Left kidney (tissue), 2 donors: ENCODE measurements around the gene NPHP4. TPM values are rescaled to one million over a fixed set of nuclear protein-coding genes. Genes with fewer than 3 reads are reported as not detected.
"Not testable (repeated sequence)": the region's sequence is repeated elsewhere in the genome, so short reads cannot be mapped to it uniquely, and the experiment has no call there.

Source experiments
- DNase-seq: peaks from one replicate; pipeline ENCODE4 v3.0.0-alpha.2; 2013
- polyA plus RNA-seq: library from polyadenylated mRNA; unstranded; fragments of 120-200 nt; gene quantifications from one replicate; pipeline ENCODE4 v1.2.1, GENCODE V29; 2013; ENCODE audit not compliant: insufficient read length

The NPHP4 gene
- polyA plus RNA-seq, 1 donor: 12.9 TPM

GRCh38 chr1:5934058-5934884 is 58.0 kb downstream of the NPHP4 start:
- no peak for DNase-seq

DNA sequence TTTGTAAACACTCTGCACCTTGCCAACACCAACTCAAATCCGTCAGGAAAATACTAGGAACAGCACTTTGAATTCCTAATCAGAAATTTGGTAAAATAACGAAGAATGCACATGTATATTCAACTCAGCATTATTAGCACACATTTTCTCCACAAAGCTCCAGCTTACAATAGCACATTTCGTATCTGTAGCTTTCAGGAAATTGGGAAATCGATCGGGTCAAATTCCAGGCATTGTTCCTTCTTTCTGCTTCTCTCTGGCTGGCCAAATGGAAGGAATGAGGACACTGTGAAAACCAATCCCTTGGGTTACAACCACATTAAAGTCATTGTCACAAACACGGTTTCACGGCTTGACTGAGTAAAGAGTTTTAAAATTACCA is 58.6 kb downstream of the NPHP4 start:
- DNase-seq: no peak

- DNase-seq: no peak
Measured at GRCh38 chr1:5933050-5933449, 59.2 kb downstream of the NPHP4 start.

GRCh38 chr1:5928714-5929400 is 63.4 kb downstream of the NPHP4 start:
- DNase-seq: no peak

DNA sequence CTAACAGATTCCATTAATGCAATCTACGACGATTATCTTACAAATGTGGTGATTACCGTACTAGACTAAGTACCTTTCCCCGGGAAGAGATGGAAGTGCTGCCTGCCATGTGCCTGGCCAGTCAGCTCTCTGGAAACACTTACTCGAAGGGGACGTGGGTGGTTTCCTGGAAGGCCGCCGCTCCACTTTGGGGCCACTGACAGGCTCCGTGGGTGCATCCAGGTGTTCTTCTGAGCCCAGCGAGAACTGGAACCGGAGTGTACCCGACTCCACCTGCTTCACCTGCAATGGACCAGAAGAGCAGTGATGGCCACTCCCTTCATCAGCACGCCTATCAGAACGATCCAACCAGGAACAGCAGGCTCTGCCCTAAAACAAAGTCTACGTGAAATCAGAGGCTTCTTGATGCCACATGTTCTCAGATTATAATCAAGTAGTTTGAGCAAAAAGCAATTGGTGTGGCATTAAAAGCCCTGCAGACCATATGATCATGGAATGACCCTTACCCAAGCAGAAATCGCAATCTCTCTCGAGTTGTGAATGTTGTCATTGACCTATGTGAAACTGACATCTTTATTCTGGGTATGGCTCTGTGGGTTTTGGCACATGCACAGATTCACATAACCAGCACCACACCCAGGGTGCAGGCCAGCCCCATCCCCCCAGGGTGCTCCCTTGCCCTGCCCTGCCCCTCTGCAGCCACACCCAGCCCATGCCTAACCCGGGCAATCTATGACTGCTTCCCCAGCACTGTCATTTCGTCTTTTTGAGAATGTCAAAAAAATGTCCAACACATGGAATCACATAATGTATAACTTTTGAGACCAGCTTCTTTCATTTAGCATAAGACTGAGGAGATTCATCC is 64.5 kb downstream of the NPHP4 start:
- no peak for DNase-seq

GRCh38 chr1:5926686-5927435 is 65.4 kb downstream of the NPHP4 start:
- no peak for DNase-seq

- DNase-seq: not testable (repeated sequence)
Measured at GRCh38 chr1:5922700-5923330, 69.4 kb downstream of the NPHP4 start.

- DNase-seq: no peak
Measured at GRCh38 chr1:5921671-5922070, 70.6 kb downstream of the NPHP4 start.

DNA sequence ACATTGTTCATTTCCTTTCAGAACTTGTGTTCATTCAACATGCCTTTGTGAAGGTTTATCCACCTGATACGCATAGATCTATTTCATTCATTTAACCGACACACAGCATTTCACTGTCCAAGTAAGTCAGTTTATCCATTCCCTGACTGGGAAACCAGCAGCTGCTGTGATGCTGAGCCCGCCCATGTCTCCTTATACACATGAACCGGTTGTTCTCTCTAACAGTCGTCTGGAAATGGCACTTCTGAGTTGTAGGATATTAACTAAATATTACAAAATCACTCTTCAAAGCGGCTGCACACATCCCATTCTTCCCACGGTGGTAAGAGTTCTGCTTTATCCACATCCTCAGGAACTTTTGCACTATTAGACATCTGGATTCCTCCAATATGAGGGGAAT is 71.1 kb downstream of the NPHP4 start:
- no peak for DNase-seq

DNA sequence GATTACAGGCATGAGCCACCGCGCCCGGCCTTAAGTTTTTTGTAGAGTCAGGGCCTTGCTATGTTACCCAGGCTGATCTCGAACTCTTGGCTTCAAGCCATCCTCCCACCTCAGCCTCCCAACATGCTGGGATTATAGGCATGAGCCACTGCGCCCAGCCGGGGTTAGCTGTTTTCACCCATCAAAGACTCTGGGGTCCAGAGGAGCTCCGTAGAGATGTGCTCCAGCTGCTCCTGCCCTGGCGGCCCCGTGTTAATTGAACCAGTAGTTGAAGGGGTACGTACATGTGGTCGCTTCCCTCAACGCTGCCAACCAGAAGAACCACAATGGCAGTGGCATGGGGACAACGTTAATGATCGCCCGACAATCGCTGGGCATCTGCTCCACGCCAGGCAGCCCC is 72.0 kb downstream of the NPHP4 start:
- no peak for DNase-seq

DNA sequence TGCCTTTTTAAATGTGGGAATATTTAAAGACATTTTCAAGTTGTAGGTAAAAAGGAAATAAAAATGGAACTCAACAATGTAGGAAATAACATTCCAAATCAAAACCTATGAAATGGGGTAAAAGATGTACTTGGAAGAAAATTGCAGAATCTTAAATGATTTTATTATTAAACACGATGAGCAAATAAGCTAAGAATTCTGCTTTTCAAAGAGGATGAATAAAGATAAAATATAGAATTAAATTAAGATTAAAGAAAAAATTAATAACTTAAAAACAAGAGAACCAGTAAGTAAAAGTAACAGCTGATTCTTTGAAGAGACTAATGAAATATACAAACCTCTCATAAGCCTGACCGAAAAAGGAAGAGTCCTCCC is 74.0 kb downstream of the NPHP4 start:
- DNase-seq: no peak

DNA sequence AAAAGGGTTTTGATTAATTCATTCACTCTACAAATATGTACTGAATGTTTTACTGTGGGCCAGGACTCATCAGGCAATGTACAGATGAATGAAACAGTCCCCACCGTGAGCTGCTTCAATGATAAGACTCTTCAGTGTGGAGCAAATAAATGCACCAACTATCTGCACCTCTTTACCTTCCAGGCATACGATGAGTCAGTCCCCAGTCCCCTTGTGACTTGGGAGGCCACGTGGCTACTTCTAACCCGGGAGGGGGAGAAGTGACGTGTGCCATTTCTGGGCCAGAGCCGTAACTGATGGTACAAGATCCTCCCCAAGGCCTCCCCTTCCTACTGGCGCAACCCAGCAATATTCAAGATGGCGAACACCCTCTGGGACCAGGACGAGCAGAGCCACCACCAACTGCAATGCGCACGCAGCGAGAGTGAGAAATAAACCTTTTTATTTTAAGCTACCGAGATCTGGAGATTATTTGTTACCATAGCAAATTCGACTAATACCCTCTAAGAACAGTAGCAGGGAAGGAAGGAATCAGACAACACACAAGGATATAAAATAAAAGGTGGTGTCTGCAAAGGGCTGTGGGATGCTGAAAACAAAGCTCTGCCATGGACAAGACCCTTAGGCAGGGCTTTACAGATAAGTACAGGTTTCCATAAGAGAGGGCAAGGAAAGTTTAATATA is 74.5 kb downstream of the NPHP4 start:
- DNase-seq: no peak

DNA sequence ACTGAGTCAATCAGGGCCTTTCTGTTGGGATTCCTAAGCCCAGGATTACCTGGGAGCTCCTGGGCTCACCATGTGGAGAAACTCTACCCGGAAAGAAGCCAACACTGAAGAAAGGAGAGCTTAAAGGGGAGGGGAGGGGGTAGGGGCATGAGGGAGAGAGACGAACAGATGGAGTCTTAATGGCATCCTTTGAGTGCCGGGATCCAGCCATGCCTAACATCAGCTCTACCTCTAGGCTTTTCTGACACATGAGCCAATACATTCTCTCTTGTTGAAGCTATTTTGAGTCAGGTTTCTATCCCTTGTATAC is 75.0 kb downstream of the NPHP4 start:
- DNase-seq: no peak

DNA sequence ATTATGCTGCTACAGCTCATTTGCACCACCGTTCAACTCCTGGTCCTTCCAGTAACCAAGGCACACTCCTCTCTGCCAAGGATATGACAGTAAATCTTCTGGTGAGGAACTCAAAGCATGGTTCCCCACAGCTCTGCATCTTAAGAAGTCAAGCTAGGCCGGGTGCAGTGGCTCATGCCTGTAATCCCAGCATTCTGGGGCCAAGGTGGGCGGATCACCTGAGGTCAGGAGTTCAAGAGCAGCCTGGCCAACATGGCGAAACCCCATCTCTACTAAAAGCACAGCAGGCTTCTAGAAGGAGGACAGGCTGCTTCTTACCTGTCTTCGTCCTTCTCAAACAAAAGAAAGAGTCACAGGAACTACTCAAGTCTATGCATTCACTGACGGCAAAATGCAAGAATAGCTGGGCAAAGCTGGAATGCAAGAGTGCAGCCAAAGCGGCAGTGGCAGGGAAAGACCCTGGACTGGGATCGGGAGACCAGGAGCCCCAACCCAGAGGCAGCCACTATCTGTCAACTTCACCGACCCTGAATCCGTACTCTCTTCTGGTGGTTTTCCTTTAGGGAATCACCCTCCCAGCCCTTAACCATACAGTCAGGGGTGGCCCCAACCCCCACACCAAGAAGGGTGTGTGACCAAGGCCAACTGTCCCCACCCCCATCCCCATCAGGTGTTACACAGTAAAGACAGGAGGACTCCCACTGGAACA is 75.5 kb downstream of the NPHP4 start:
- no peak for DNase-seq

DNA sequence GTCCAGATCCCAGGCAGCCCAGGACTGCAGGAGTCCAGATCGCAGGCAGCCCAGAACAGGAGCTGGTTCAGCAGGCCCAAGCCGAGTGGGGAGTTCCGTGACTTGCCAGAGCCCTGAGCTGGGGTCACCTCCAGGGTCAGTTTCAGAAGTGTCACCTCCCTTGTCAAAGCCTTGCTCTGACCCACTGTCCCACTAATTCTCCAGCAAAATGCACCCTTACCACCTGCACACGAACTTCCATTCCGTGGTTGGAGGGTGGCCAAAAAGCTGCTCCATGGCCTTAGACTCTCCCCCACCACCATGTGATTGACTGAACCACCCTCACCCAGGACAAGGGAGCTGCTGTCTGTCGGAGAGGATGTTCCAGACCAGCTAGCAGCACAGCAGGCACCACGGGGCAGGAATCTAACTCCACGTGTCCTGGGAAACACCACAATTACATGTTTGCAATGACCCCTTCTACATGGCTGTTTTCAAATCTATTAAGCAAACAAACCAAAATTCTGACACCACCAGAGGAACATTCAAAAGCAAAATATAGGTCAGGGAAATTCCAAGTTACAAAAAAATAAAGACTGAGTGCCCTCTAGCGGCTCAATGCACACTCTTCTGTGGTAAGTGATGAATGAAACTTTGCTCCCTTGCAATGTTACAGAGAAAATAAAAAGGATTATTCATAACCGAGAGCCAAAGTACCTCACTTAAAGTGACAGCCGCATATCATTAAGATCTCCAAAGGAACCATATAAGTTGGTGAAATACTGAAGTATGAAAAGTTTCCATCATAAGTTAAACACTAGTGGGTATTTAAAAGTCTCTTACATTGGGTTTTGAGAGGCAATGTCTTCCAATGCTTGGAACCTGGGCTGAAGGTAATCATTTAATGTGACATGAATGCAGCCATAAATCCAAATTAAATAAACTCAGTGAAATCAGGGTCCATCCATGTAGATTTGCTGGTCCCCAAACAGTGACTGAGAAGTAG is 76.3 kb downstream of the NPHP4 start:
- no peak for DNase-seq

DNA sequence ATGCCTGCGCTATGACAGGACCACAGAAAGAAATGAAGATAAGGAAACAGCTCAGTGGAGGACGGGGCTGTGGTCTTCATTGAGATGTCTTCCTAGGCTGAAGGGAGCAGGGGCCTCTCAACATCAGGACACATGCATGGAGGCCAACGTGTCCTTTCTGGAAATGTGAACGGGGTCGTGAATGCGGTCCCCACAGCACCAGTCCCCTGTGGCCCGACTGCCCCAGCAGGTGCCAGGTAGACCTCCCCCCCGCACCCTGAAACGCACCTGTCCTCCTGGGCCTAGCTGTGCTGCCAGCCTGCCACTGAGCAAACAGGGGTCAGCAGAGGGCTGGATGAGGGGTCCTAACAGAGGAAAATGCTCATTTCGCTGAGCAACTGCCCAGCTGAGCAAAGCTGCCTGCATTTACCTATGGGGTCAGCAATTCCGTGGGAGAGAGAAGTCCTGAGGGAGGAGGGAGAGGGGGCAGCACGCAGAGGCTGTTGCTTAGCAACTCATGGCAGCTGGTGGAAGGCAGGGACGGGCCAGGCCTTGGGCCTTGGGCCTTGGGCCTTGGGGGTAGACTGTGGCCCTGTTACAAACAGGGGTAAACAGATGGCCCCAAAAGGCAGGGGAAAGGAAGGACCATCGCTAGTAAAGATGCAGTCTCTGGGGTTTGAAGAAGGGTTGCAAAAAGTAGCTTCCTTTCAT is 77.4 kb downstream of the NPHP4 start:
- no peak for DNase-seq

DNA sequence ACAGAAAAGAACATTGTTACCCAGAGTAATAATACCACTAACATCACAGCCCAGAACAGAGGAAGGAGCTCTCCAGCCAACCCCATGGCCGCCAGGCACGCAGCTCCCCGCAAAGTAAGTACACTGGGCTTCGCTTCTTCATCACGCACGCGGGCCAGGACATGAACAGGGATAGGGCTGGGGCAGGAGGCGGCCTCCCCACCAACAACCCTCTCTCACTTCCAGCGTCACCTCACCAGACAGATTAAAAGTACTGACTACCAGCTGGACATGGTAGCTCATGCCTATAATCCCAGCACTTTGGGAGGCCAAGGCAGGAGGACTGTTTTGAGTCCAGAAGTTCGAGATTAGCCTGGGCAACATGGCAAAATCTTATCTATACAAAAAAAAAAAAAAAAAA is 78.3 kb downstream of the NPHP4 start:
- DNase-seq: no peak

- no peak for DNase-seq
Measured at GRCh38 chr1:5913078-5913845, 79.0 kb downstream of the NPHP4 start.
